HG02884 (cell line): ENCODE measurements around the gene GDPD3.

Source experiments
- ATAC-seq: cut with Tn5 transposase; IDR thresholded peaks from one replicate; pipeline ENCODE4 v1.9.1; 2021; ENCODE audit warnings: mild to moderate bottlenecking, moderate library complexity; ENCODE audit not compliant: unreplicated experiment

GDPD3 gene

GRCh38 chr16:30096105-30096861 lies 17.1 kb downstream of the GDPD3 start, which contains the start of gene YPEL3:
Gene YPEL3 (minus strand): TSS chr16:30096213. CDS start chr16:30095482, 731 bp downstream.
- ATAC-seq, result no peak

GRCh38 chr16:30095166-30096078 lies 17.9 kb downstream of the GDPD3 start:
- ATAC-seq, result no peak

- no peak for ATAC-seq
These were observed 18.7 kb downstream of the GDPD3 start for GRCh38 chr16:30094541-30095165.

GRCh38 chr16:30092373-30093010 lies 20.8 kb downstream of the GDPD3 start:
- peak; percentile 43 for ATAC-seq

GRCh38 chr16:30091474-30092372 lies 21.6 kb downstream of the GDPD3 start, which contains the start of gene TBX6:
Gene TBX6 (minus strand): TSS chr16:30091924. CDS start chr16:30091193, 731 bp downstream.
- peak; percentile 57 for ATAC-seq

GRCh38 chr16:30090610-30091331 lies 22.6 kb downstream of the GDPD3 start:
- no peak for ATAC-seq

- no peak for ATAC-seq
These were observed 24.3 kb downstream of the GDPD3 start for GRCh38 chr16:30088832-30089624.

- no peak for ATAC-seq
These were observed 25.0 kb downstream of the GDPD3 start for GRCh38 chr16:30088237-30088831.

GRCh38 chr16:30087181-30087898 lies 26.0 kb downstream of the GDPD3 start:
- ATAC-seq, result no peak

GRCh38 chr16:30086291-30087140 lies 26.8 kb downstream of the GDPD3 start:
- no peak for ATAC-seq

GRCh38 chr16:30085820-30086219 lies 27.5 kb downstream of the GDPD3 start:
- no peak for ATAC-seq

GRCh38 chr16:30085247-30085646 lies 28.1 kb downstream of the GDPD3 start:
- ATAC-seq, result no peak

- ATAC-seq, result no peak
These were observed 28.5 kb downstream of the GDPD3 start for GRCh38 chr16:30084816-30085159.

GRCh38 chr16:30084096-30084815 lies 29.1 kb downstream of the GDPD3 start:
- no peak for ATAC-seq

GRCh38 chr16:30083216-30084055 lies 29.9 kb downstream of the GDPD3 start:
- ATAC-seq, result no peak
